Measurements from ENCODE around the gene TMC7.
"Not testable (repeated sequence)": the region's sequence is repeated elsewhere in the genome, so short reads cannot be mapped to it uniquely, and the experiment has no call there.

TMC7 gene

GRCh38 chr16:18979936-18980335 is 3.8 kb upstream of the TMC7 start:
- DNase-seq (ENCODE audit: low spot score), result no peak

- DNase-seq (ENCODE audit: low spot score), result no peak
Observed at GRCh38 chr16:18984435-18985005, 786 bp downstream of the TMC7 start.

- not testable (repeated sequence) for DNase-seq (ENCODE audit: low spot score)
Observed at GRCh38 chr16:18985256-18985655, 1.5 kb downstream of the TMC7 start.

GRCh38 chr16:18991731-18992130 is 8.0 kb downstream of the TMC7 start:
- not testable (repeated sequence) for DNase-seq (ENCODE audit: low spot score)

GRCh38 chr16:18993531-18993930 is 9.8 kb downstream of the TMC7 start:
- not testable (repeated sequence) for DNase-seq (ENCODE audit: low spot score)

- DNase-seq (ENCODE audit: low spot score), result not testable (repeated sequence)
Observed at GRCh38 chr16:18994181-18994580, 10.4 kb downstream of the TMC7 start.

GRCh38 chr16:18995406-18995805 is 11.7 kb downstream of the TMC7 start:
- DNase-seq (ENCODE audit: low spot score), result not testable (repeated sequence)

- DNase-seq (ENCODE audit: low spot score), result not testable (repeated sequence)
Observed at GRCh38 chr16:18996536-18996935, 12.8 kb downstream of the TMC7 start.

GRCh38 chr16:18997001-18997400 is 13.3 kb downstream of the TMC7 start:
- DNase-seq (ENCODE audit: low spot score), result not testable (repeated sequence)

GRCh38 chr16:18999045-18999393 is 15.3 kb downstream of the TMC7 start:
- no peak for DNase-seq (ENCODE audit: low spot score)

GRCh38 chr16:19001788-19002187 is 18.1 kb downstream of the TMC7 start:
- peak; percentile 73 for DNase-seq (ENCODE audit: low spot score)

- no peak for DNase-seq (ENCODE audit: low spot score)
Observed at GRCh38 chr16:19003935-19004334, 20.2 kb downstream of the TMC7 start.

GRCh38 chr16:19005561-19006445 is 22.1 kb downstream of the TMC7 start:
- peak; percentile 24 for DNase-seq (ENCODE audit: low spot score)

GRCh38 chr16:19006446-19007315 is 22.9 kb downstream of the TMC7 start:
- DNase-seq (ENCODE audit: low spot score), result no peak

- peak; percentile 72 for DNase-seq (ENCODE audit: low spot score)
Observed at GRCh38 chr16:19008245-19009169, 24.8 kb downstream of the TMC7 start.

- DNase-seq (ENCODE audit: low spot score), result no peak
Observed at GRCh38 chr16:19011169-19011731, 27.5 kb downstream of the TMC7 start.

GRCh38 chr16:19014461-19014860 is 30.7 kb downstream of the TMC7 start:
- DNase-seq (ENCODE audit: low spot score), result no peak

GRCh38 chr16:19017179-19017578 is 33.4 kb downstream of the TMC7 start:
- no peak for DNase-seq (ENCODE audit: low spot score)

- DNase-seq (ENCODE audit: low spot score), result no peak
Observed at GRCh38 chr16:19020689-19021088, 37.0 kb downstream of the TMC7 start.

GRCh38 chr16:19021747-19022146 is 38.0 kb downstream of the TMC7 start:
- DNase-seq (ENCODE audit: low spot score), result no peak

- no peak for DNase-seq (ENCODE audit: low spot score)
Observed at GRCh38 chr16:19027416-19027815, 43.7 kb downstream of the TMC7 start.

Data from AG20443 (cell line).